Tibial artery (tissue), 4 donors: ENCODE measurements around the gene NUDT4.

ENCODE experiments used
- DNase-seq, 2 donors: peaks; one replicate each; pipeline ENCODE4 v3.0.0-alpha.2; 2019
- H3K27ac ChIP-seq, 2 donors: fragments of 200-600 bp; sonication (generic) in 1 of 2; 1 replicate in 1 of 2; 2 replicates in 1 of 2; pipeline ENCODE4 v1.5.1; 2018 to 2019; ENCODE audit warnings: mild to moderate bottlenecking in 1 of 2
- H3K27me3 ChIP-seq, 2 donors: fragments of 200-600 bp; sonication (generic) in 1 of 2; one replicate each; pipeline versions ENCODE4 v1.5.1 to v1.6.0; 2016 to 2019
- H3K36me3 ChIP-seq, 3 donors: fragments of 200-600 bp; sonication (generic) in 2 of 3; one replicate each; pipeline ENCODE4 v1.5.1; 2016 to 2019; ENCODE audit warnings: mild to moderate bottlenecking in 2 of 3
- H3K4me1 ChIP-seq, 4 donors: fragments of 200-600 bp; sonication (generic) in 2 of 4; 1 replicate in 3 of 4; 2 replicates in 1 of 4; pipeline ENCODE4 v1.5.1; 2016 to 2019
- H3K4me3 ChIP-seq, 2 donors: fragments of 200-600 bp; sonication (generic) in 1 of 2; 1 replicate in 1 of 2; 2 replicates in 1 of 2; pipeline ENCODE4 v1.5.1; 2018 to 2019; ENCODE audit warnings: mild to moderate bottlenecking in 2 of 2
- H3K9me3 ChIP-seq, 3 donors: fragments of 200-600 bp; sonication (generic) in 1 of 3; one replicate each; pipeline ENCODE4 v1.5.1; 2016 to 2019
- CTCF ChIP-seq, 2 experiments: fragments of 200-600 bp in 1 of 2; fragments of 450-650 bp in 1 of 2; IDR thresholded peaks; one replicate each; pipeline ENCODE4 v1.5.1; 2017 to 2019; ENCODE audit warnings: antibody characterized with exemption in 2 of 2, mild to moderate bottlenecking in 1 of 2, moderate library complexity in 1 of 2
- intact Hi-C: fragments of 100-400 bp; cut with DNase I; formaldehyde crosslinking; loops from one replicate; pipeline ENCODE4 v1.15.0; 2023; ENCODE audit warnings: low total_unique reads

NUDT4 gene

GRCh38 chr12:93425736-93426411 is 48.1 kb downstream of the NUDT4 start:
- H3K27me3 ChIP-seq: no peaks in the 10 kb centered on the region
- intact Hi-C loops: no loop called here
- no peak for DNase-seq
- H3K4me1 ChIP-seq: peaks cover 0 to 80% (median 31%) of the 10 kb centered on the region in 4 donors
- TF ChIP-seq CTCF (IDR thresholded peaks at IDR 0.05): no peak
- H3K36me3 ChIP-seq: no peaks in the 10 kb centered on the region
- H3K4me3 ChIP-seq: no peak overlapping the region
- peak overlapping the region in 1 of 2 donors; percentile 31 for H3K27ac ChIP-seq
- no peaks in the 10 kb centered on the region for H3K9me3 ChIP-seq

- intact Hi-C loops: no loop called here
- DNase-seq: no peak
- Histone ChIP-seq H3K36me3 (no peaks in the 10 kb centered on the region), H3K4me1 (peaks cover 0 to 85% (median 34%) of the 10 kb centered on the region in 4 donors), H3K27ac (peak overlapping the region in 1 of 2 donors; percentile 31), H3K4me3 (no peak overlapping the region), H3K9me3 (no peaks in the 10 kb centered on the region), H3K27me3 (no peaks in the 10 kb centered on the region)
- TF ChIP-seq CTCF (IDR thresholded peaks at IDR 0.05): no peak
Observed at GRCh38 chr12:93426412-93426805, 48.7 kb downstream of the NUDT4 start.

DNA sequence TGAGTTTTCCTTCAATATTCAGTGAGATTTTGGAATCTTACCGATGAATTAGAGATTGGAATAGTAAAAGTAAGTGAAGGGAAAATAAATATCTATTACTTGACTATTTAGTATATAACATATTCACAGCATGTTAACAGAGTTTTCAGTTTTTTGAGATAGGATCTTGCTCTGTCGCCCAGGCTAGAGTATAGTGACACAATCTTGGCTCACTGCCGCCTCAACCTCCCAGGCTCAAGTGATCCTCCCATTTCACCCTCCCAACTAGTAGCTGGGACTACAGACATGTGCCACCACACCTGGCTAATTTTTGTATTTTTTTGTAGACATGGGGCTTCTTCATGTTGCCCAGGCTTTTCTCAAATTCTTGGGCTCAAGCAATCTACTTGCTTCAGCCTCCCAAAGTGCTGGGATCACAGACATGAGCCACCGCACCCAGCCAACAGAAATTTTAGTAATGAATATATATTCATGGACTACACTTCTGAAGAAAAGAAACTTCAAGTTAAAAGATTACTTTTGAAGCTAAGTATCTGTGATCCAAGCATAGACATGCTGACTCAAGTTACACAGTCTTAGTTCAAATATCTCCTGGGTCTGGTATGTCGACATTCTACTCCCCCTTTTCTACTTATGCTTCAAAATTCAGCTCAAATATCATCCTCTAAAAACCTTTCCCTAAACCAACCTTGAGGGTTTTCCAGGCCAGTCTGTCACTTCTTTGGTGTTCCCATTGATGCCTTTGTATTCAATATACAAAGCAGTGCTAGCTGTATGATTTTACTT is 50.2 kb downstream of the NUDT4 start:
- H3K27me3 ChIP-seq: no peaks in the 10 kb centered on the region
- H3K36me3 ChIP-seq: no peaks in the 10 kb centered on the region
- H3K9me3 ChIP-seq: no peaks in the 10 kb centered on the region
- TF ChIP-seq CTCF (IDR thresholded peaks at IDR 0.05): no peak
- H3K27ac ChIP-seq: peak overlapping the region in 1 of 2 donors; percentile 18
- intact Hi-C loops: no loop called here
- H3K4me1 ChIP-seq: peaks cover 0 to 87% (median 37%) of the 10 kb centered on the region in 4 donors
- no peak for DNase-seq
- H3K4me3 ChIP-seq: no peak overlapping the region

DNA sequence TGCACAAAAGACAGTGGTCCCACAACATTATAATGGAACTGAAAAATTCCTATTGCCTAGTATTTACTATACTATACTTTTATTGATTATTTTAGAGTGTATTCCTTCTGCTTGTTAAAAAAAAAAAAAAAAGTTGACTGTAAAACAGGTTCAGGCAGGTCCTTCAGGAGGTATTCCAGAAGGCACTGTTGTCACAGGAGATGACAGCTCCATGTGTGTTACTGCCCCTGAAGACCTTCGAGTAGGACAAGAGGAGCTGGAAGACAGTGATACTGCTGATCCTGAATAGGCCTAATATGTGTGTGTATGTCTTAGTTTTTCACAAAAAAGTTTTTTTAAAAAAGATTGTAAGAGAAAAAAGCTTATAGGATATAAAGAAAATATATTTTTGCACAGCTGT is 51.7 kb downstream of the NUDT4 start:
- DNase-seq: no peak
- no peak for TF ChIP-seq CTCF (IDR thresholded peaks at IDR 0.05)
- H3K27ac ChIP-seq: no peak overlapping the region
- H3K27me3 ChIP-seq: no peaks in the 10 kb centered on the region
- no peaks in the 10 kb centered on the region for H3K9me3 ChIP-seq
- peaks cover 0 to 84% (median 38%) of the 10 kb centered on the region in 4 donors for H3K4me1 ChIP-seq
- no peaks in the 10 kb centered on the region for H3K36me3 ChIP-seq
- H3K4me3 ChIP-seq: no peak overlapping the region
- intact Hi-C loops: no loop called here

- Histone ChIP-seq H3K4me1 (peaks cover 0 to 84% (median 40%) of the 10 kb centered on the region in 4 donors), H3K27ac (no peak overlapping the region), H3K9me3 (no peaks in the 10 kb centered on the region), H3K36me3 (no peaks in the 10 kb centered on the region), H3K27me3 (no peaks in the 10 kb centered on the region), H3K4me3 (no peak overlapping the region)
- no peak for DNase-seq
- TF ChIP-seq CTCF (IDR thresholded peaks at IDR 0.05): no peak
- intact Hi-C loops: no loop called here
Observed at GRCh38 chr12:93429852-93430251, 52.1 kb downstream of the NUDT4 start.
